Kidney capillary endothelial cell (primary cell): ENCODE results near the gene VPS26A.

Source experiments
- DNase-seq: peaks from one replicate; pipeline ENCODE4 v3.0.0-alpha.2; 2018; ENCODE audit warnings: low spot score

The VPS26A gene

GRCh38 chr10:69123747-69124562, at the start of gene VPS26A:
VPS26A (plus strand) TSS chr10:69124178; CDS start chr10:69124278, 100 bp downstream.
- DNase-seq: peak; percentile 99

- no peak for DNase-seq
Measured at GRCh38 chr10:69074532-69074931, 49.4 kb upstream of the VPS26A start.

GRCh38 chr10:69075431-69075830, 48.5 kb upstream of the VPS26A start:
- DNase-seq: no peak

- no peak for DNase-seq
Measured at GRCh38 chr10:69078311-69078710, 45.7 kb upstream of the VPS26A start.

- no peak for DNase-seq
Measured at GRCh38 chr10:69080226-69080625, 43.8 kb upstream of the VPS26A start.

GRCh38 chr10:69086001-69086509, 37.9 kb upstream of the VPS26A start:
- peak; percentile 73 for DNase-seq

- peak; percentile 41 for DNase-seq
Measured at GRCh38 chr10:69087590-69088470, 36.1 kb upstream of the VPS26A start, which contains the start of gene SRGN. SRGN (plus strand) TSS chr10:69088103; CDS start chr10:69088158, 55 bp downstream.

- no peak for DNase-seq
Measured at GRCh38 chr10:69088471-69088769, 35.6 kb upstream of the VPS26A start.

- DNase-seq: peak; percentile 30
Measured at GRCh38 chr10:69088801-69089501, 35.0 kb upstream of the VPS26A start.

GRCh38 chr10:69089638-69090599, 34.1 kb upstream of the VPS26A start:
- DNase-seq: no peak

GRCh38 chr10:69090685-69091084, 33.3 kb upstream of the VPS26A start:
- DNase-seq: no peak

- no peak for DNase-seq
Measured at GRCh38 chr10:69091143-69091651, 32.8 kb upstream of the VPS26A start.

GRCh38 chr10:69092959-69093850, 30.8 kb upstream of the VPS26A start:
- DNase-seq: peak; percentile 93

- no peak for DNase-seq
Measured at GRCh38 chr10:69093933-69094332, 30.0 kb upstream of the VPS26A start.

- DNase-seq: no peak
Measured at GRCh38 chr10:69096045-69096444, 27.9 kb upstream of the VPS26A start.

GRCh38 chr10:69097729-69098128, 26.2 kb upstream of the VPS26A start:
- DNase-seq: no peak

- no peak for DNase-seq
Measured at GRCh38 chr10:69100136-69100872, 23.7 kb upstream of the VPS26A start.

- no peak for DNase-seq
Measured at GRCh38 chr10:69101451-69102095, 22.4 kb upstream of the VPS26A start.

GRCh38 chr10:69102440-69102839, 21.5 kb upstream of the VPS26A start:
- DNase-seq: no peak
